M059J (cell line): ENCODE measurements around the gene PEAR1. TPM values are rescaled to one million over a fixed set of nuclear protein-coding genes. Genes with fewer than 3 reads are reported as not detected.

Experiments
- DNase-seq: peaks from one replicate; pipeline ENCODE4 v3.0.0-alpha.2; 2012; ENCODE audit warnings: low read depth
- total RNA-seq: library from RNA; depleted of rRNA; stranded (reverse); fragments of >200 nt; shearing (Covaris generic); gene quantifications from 2 replicates; pipeline ENCODE4 v1.2.3, GENCODE V29; 2014; rRNA removed

Gene PEAR1
- 0.32 and 0.34 TPM in 2 replicates for total RNA-seq

GRCh38 chr1:156893048-156893953, at the start of gene PEAR1:
Gene PEAR1 (plus strand): TSS chr1:156893718. CDS start chr1:156903927, 10,209 bp downstream.
- DNase-seq = no peak

- DNase-seq = no peak
Observed at GRCh38 chr1:156844102-156844501, 49.4 kb upstream of the PEAR1 start.

- DNase-seq = no peak
Observed at GRCh38 chr1:156844638-156845037, 48.9 kb upstream of the PEAR1 start.

- no peak for DNase-seq
Observed at GRCh38 chr1:156845055-156845952, 48.2 kb upstream of the PEAR1 start.

- no peak for DNase-seq
Observed at GRCh38 chr1:156845953-156846545, 47.5 kb upstream of the PEAR1 start.

GRCh38 chr1:156846643-156847042, 46.9 kb upstream of the PEAR1 start:
- no peak for DNase-seq

GRCh38 chr1:156847591-156848460, 45.7 kb upstream of the PEAR1 start:
- no peak for DNase-seq

GRCh38 chr1:156848461-156849150, 44.9 kb upstream of the PEAR1 start:
- no peak for DNase-seq

- no peak for DNase-seq
Observed at GRCh38 chr1:156849151-156849496, 44.4 kb upstream of the PEAR1 start.

GRCh38 chr1:156851779-156852417, 41.6 kb upstream of the PEAR1 start:
- DNase-seq = no peak

GRCh38 chr1:156852418-156852874, 41.1 kb upstream of the PEAR1 start:
- DNase-seq = peak; percentile 51

- DNase-seq = no peak
Observed at GRCh38 chr1:156853761-156854160, 39.8 kb upstream of the PEAR1 start.

GRCh38 chr1:156854634-156855033, 38.9 kb upstream of the PEAR1 start:
- DNase-seq = no peak

- no peak for DNase-seq
Observed at GRCh38 chr1:156856282-156856785, 37.2 kb upstream of the PEAR1 start.

GRCh38 chr1:156857532-156857931, 36.0 kb upstream of the PEAR1 start:
- no peak for DNase-seq

- no peak for DNase-seq
Observed at GRCh38 chr1:156858555-156858956, 35.0 kb upstream of the PEAR1 start.

- DNase-seq = no peak
Observed at GRCh38 chr1:156858959-156859522, 34.5 kb upstream of the PEAR1 start, which contains the start of gene INSRR. Gene INSRR (minus strand): TSS chr1:156859117. CDS start chr1:156858621, 496 bp downstream.

- peak; percentile 36 for DNase-seq
Observed at GRCh38 chr1:156859523-156860112, 33.9 kb upstream of the PEAR1 start.

GRCh38 chr1:156860113-156860627, 33.3 kb upstream of the PEAR1 start:
- peak; percentile 39 for DNase-seq
